ENCODE results near the gene PRKCH.

The PRKCH gene

DNA sequence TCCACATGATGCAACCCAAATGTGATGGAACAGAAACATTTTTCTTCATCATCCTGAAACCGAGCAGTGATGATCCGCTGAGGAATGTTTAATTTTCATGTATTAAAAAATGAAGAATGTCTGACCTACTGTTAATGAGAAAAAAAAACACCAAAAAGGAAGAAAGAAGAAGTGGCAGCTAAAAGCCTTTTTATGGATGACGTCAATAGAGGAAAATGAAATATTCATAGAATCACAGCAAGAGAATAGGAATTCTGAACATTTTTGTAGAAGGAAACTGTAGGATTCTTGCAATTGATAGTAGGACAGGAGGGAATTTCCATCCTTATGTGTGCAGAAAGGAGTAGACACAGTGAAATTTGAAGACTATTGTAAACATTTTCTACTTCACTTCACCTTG is 112.9 kb downstream of the PRKCH start:
- no peak for DNase-seq

DNA sequence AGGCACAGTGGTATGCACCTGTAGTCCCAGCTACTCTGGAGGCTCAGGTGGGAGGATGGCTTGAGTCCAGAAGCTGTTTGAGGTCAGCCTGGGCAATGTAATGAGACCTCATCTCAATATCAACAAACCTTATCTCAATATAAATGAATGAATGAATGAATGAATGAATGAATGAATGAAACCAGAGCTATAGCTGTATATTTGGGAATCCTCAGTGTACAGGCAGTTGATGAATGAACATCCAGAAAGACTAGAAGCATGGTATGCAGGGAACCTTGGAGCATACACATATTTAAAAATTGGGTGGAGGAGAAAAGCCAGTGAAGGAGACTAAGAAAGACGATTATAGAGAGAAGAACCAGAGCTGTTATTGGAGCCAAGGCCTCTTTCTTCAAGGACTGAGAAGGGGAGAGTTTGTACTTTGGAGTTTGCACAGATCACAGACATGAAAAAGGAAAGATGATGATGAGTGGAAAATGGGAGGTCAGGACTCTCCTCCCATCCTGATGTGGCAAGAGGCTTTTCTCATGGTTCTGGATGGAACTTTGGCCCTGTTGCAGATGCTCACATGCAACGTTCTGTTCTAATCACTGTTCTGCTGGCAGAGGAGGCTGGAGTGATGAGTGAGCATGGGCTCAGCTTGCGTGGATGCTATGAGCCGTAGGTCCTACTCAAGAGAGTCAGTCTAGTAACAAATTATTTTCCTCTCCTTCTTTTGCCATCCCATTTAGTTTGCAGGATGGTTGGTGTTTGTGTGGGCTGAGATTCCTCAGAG is 114.4 kb downstream of the PRKCH start:
- no peak for DNase-seq

DNA sequence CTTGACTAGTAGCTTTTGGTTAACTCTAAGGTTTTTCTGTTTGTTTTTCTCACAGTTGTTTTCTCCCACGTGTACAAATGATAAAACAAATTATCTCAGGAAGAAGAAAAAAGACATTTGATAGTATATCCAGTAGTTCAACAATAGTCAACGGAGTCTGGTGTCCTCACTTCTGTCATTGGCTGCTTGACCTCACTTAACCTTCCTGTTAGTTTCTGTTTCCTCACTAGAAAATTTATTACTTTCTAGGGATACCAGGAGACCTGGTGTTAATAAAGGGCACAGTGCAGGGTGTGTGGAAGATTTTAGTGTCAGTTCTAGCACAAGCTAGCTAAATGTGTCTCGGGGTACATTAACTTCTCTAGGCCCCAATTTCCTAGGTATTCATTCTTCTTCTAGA is 116.0 kb downstream of the PRKCH start:
- DNase-seq = no peak

DNA sequence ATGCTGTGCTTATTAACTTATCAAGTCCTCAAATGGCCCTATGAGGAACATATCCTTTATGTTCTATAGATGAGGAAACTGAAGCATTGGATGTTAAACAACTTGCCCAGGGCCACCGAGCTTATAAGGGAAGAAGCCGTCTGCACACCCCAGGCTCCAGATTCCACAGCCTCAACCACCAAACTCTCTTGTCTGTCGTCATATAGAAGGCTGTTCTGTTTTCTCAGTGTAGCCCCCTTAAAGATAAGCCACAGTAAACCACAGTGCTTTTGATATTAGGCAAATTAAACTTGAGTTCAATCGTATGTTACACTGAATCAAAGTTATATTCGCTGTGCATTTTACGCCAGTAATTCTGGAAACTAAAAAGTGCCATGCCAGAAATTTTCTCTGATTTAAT is 116.7 kb downstream of the PRKCH start:
- DNase-seq = no peak

DNA sequence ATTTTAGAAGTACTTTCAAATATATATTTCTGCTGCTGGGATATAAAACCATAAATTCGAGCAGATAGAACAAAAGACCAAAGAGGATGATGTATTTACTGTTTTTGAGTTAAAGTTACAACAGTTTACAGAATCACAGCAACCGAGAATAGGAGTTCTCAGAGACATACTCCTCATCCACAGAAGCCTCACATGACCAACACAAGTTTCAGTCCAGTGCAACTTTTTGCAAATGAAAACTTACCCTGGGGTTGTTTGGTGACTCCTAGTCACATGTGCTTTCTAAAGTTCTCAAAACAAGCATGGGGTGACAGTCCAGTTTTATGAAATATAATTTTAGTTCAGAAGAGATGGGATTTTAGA is 117.1 kb downstream of the PRKCH start:
- no peak for DNase-seq

DNA sequence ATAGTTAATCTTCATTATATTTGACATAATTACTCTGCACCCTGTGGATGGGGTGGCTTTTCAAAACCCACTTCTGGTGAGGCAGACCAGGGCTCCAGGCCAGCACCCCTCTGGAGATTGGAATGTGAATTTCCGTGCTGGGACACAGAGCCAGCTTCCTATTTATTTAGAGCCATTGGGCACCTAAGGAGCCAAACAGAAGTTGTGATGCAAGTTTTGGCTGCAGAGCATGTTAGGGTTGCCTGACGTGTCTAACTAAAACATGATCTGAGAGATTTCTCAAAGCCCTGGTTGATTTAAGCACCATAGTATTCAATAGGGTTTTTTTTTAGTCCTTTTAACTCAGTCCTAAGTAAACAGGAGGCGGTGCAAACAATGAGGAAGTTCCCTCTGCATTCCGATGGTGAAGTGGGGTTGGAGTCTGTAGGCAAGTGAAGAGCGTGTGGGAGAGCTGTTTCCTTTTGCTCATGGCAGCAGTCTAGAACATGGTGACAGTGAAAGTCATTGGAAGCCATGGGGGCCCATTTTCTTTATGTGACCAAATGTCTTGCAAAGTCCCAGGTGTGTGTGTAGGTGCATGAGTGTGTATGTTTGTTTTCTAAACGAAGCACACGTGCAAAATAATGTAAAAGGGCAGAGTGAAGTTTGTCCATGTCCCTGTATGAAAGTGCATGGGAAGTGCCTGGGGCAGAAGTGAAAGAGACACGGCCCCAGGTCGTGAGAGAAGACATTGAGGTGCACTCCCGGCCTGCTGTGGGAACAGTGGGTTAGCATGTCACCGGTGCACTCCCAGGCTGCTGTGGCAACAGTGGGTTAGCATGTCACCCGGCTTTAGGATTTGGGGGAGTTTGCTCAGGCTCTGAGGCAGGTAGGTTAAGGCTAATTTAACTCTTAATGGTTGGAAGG is 117.7 kb downstream of the PRKCH start:
- DNase-seq = no peak

DNA sequence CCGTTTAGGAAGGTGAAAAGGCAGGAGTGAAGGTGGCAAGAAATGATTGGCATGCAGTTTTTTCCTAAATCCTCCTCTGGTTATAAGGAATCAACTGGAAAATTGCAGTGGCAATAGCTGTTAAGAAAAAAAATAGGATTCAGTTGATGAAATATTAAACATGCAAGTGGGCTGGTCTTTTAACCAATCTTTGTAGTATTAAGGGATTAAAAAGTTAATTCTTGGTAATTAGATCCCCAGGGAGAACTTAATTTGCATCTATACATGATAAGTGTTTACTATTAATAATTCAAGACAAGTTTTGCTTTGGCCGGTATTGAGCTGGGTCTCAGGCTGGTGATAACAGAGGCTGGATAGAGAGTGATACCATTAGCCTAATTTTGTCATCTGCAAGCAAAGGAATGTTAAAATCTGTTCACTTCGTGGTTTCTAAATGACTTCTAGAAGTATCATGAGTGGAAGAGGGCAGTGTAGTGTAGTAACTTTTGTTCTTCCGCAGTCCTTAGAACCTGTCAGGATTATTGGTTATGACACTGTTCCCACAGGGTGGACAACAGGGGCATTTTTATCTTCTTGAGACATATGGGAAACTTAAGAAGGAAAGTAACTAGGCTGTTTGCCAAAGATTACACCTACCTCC is 118.5 kb downstream of the PRKCH start:
- no peak for DNase-seq

DNA sequence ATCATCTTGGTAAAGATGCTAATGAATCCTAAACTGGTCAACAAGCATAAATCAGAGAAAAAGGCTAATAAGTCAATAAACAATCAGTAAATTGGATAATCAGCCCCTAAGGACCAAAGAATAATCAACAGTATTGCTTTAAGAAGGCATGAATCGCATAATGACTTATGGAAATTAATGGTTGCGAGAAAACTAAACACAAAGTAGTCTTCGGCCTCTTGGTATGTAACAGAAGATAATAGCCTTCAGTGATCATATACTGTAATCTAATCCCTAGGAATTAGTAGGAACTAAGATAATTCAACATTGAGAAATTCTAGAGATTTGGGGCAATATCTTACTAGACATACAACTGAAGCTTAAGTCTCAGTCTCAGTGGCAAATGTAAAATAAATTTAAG is 122.1 kb downstream of the PRKCH start:
- DNase-seq = no peak

DNA sequence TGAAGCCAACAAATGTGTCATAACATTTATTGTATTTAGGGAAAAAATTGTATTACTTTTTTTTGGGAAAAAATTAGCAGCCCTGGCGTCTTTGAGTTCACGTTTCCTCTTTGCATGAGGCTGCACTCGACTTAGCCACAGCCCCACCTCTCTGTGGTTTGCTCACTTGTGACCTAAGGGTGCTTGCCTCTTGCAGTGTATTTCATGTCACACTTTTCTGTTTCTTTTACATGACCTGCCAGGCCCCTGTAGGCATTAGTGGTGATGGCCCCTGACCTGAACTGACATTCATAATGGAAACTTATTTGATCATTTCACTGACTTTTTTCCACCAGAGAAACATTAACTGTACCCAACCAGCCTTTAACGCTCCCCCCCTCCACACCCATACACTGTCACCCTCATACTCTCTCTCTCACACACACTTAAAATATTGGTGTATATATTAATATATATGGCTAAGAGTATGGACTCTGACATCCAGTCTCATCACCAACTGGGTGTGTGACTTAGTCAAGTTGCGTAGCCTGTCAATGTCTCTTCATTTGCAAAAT is 122.9 kb downstream of the PRKCH start:
- no peak for DNase-seq

DNA sequence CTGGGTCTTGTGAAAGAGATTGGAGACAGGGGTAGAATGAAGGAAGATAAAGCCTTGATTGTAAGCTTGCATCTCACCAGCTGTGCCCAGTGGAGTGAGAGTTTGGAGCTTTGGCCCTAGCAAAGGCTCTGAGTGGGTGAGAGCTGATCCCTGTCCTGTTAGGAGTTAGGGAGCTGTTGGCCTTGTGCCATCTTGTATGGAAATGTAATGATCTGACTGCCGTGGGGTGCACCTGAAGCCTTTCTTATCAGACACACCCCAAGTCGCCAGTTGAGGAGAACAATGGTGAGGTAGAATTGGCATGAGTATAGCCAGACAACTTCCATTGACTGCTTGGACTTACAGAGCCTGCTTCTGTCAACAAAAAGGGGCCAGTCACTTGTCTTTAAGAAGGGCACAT is 130.1 kb downstream of the PRKCH start:
- DNase-seq = no peak

DNA sequence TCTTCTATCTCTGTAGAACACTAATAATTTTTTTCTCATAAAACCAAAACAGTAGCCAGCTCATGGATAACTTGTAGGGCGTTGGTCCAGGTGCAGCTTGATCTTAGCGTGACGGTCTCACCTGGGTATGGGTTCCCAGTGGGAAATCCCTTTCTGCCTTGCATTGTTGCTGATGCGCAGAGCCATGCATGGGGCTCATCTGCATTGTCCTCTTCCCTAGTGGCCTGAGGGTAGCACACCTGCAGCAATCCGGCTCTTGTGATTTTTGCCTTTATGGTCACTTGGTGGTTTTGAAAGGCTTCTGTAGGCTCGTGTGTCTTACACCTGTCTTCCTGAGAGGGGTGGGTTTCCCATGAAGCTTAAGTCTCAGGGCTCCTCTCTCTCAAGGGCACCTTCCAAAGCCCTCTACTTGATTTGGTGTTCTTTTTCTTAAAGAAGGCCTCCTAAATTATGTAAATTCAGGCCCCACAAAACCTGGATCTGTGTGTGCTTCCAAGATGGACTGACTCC is 130.6 kb downstream of the PRKCH start:
- no peak for DNase-seq

DNA sequence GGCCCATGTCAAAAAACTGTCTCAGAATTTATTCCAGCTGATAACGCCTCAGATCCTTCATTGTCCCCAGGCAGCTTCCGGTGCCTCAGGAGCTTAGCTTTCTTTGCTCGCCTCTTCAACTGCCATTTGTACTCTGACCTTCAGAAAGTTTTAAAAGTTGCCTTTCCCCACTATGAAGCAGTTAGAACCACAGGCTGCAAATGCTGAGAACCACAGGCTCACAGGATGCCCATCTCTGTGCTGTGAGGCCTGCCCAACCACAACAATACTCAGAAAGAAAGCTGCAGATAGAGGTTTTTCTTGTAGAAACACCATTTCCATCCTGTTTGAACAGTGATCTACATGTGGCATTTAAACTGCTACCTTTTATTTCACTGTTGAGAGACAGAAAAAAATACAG is 131.1 kb downstream of the PRKCH start:
- DNase-seq = no peak

DNA sequence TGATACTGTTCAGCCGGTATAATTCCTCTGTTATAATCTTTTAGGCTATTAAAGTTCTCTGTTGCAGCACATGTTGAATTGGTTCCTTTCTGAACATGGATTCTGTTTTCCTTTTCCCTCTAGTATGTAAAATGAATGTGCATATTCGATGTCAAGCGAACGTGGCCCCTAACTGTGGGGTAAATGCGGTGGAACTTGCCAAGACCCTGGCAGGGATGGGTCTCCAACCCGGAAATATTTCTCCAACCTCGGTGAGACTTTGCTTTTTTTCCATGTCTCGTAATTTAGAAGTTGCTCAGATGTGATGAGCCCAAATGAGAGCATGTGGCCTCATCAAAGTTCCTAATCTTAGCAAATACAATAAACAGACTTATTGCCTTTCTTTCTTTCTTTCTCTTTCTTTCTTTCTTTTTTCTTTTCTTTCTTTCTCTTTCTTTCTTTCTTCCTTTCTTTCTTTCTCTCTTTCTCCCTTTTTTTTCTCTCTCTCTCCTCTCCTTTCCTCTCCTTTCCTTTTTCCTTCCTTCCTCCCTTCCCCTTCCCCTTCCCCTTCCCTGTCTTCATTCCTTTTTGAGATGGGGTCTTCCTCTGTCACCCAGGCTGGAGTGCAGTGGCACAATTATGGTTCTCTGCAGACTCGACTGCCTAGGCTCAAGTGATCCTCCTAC is 131.9 kb downstream of the PRKCH start:
- no peak for DNase-seq

DNA sequence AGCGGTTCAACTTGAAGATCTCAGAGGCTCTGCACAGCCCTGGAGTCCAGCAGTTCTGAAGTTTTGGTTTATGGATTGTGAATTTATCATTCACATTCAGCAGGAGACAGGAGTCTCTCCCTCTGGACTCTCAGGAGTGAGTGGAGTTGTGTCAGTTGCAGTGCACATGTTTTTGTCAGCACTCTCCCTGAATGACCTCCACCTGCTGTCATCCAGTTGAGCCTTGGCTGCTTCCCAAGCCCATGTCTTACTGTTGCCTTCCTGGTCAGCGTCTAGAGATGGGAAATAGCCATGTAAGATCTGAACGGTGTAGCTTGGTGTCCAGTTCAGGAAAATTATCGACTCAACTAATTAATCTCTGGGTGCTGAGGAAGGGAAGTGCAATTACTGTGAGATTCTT is 133.2 kb downstream of the PRKCH start:
- DNase-seq = no peak

DNA sequence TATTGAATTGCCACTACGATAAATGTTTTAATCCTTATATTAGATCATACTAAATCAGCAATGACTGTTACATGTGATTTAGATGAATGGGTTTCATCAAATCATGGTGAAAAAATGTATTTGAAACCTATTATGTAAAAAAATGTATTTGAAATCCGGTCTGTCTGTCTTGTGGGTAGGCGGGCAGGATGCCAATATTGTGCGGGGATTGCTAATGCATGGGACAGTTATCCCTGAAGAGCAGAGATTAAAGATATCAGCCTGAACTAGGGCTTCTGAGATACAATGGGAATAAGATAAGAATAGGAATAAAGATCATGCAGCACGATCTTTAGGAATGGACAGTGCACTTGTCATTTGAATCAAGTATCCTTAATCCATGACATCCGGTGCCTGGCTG is 134.0 kb downstream of the PRKCH start:
- DNase-seq = no peak

DNA sequence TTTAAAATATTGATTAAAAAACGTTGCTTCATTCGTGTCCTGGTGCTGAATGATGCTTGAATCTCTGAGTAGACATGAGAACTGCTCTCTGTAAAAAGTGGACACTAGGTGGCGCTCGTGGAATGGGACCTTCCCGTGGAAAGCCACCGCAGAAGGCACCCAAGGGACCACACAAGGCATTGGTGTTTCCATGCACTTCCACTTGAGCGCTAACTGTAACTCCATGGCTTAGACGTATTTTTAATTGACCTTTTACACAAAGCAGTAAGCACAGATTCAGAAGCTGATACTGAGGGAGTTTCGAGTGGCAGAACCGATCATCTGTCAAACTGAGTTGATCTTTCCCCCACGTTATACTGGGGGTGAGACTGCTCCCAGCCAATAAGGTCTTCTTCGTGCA is 135.3 kb downstream of the PRKCH start:
- DNase-seq = peak; percentile 76

DNA sequence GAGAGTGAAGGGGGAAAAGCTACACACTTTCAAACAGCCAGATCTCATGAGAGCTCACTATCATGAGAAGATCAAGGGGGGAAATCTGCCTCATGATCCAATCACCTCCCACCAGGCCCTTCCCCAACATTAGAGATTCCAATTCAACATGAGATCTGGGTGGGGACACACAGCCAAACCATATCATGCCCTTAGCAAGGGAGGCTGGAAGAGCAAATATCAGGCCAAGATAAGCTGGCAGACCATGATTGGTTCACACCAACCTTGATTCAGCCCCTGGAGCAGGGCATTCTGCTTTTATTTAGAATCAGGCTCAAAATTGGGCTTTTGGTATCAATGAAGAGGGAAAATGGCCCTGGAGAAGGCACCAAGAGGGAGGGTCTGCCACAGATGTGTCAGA is 137.4 kb downstream of the PRKCH start:
- no peak for DNase-seq

DNA sequence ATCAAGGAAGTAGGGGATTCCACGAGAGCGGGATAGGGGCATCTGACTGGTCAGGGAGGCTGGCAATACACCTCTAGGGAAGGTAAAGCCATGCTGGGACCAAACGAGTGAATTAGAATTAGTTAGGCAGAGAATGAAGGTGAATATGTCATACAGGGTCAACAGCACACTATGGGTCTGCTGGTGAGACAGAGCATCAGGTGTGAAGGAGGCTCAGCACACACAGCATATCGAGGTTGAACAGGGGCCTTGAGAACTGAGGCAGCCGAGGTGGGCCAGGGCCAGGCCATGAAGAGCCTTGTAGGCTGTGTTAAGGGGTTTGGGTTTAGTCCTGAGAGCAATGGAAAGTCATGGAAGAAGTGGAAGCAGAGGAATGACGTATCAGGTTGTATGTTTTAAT is 137.8 kb downstream of the PRKCH start:
- DNase-seq = no peak

DNA sequence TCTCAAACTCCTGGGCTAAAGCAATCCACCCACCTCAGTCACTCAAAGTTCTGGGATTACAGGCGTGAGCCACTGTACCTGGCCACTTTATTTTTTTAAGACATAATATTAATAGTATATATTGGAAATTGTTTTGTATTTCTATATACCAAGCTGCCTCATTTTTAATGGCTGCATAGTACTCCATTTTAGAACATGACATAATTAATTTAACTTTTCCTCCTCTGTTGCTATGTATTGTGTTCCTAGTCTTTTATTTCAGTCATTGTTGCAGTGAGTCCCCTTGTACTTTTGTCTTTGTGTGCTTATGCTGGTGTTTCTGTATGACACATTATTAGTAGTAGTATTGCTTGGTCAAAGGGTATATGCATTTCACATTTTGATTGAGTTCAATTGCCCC is 138.7 kb downstream of the PRKCH start:
- DNase-seq = no peak

DNA sequence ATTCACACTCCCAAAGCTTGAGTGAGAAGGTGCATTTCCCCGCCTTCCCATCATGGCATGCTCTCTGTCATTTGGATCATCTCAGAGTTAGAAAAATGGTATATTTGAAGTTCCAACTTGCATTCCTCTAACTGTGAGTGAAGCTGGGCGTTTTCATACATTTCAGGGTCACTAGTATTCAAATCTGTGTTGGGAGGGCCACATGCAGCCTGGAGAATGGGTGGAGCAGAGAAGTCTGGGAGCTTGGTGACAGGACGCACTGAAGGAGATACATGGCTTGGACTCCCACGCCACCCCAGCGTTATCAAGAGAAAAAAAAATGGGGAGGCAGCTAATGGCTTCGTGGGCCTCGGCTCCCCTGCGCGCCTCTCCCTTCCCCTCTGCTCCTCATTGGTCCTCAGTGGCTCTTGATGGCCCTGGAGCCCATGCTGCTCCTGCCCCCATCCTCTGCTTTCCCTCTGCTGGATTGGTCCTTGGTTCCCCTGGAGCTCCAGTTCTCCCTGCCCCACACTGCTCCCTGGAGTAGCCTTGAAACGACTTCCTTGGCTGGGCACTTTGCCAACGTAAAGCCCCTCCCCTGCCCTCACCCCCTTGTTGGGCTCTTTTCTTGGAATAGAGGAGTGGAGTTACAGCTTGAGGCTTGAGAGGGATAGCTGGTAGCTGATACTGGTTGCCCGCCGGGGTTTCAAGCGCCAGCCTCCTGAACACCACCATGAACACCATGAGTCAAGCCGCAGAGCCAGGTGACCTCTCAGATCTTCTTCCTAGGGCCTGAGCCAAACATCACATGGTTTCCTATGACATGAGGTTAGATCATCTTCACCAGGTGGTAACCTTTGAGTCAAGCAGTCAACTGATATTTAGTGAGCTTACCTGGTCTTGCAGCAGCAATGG is 139.6 kb downstream of the PRKCH start:
- peak; percentile 31 for DNase-seq

DNA sequence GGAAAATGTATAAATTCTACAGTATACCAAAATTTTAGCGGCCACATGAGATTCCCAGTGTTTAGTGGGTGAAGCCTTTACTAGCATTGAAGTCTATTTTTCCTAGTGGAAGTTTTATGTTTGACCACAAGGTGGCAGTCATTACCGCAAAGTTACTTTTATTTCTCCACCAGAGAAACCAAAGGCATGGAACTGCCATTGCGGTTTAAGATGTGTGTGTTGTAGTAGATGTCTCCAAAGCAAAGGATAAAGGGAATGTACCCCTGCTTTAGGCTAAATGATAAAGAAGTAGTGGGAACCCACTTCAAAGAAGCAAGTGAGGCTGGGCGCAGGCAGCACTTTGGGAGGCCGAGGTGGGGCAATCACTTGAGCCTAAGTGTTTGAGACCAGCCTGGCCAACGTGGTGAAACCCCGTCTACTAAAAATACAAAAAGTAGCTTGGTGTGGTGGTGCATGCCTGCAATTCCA is 140.5 kb downstream of the PRKCH start:
- DNase-seq = peak; percentile 52
